HG02852 (cell line): ENCODE results near the gene FLNA.
"Not testable (repeated sequence)": the region's sequence is repeated elsewhere in the genome, so short reads cannot be mapped to it uniquely, and the experiment has no call there.

Source experiments
- ATAC-seq: cut with Tn5 transposase; IDR thresholded peaks from one replicate; pipeline ENCODE4 v1.9.1; 2021; ENCODE audit warnings: mild to moderate bottlenecking, moderate library complexity; ENCODE audit not compliant: unreplicated experiment

The FLNA gene

DNA sequence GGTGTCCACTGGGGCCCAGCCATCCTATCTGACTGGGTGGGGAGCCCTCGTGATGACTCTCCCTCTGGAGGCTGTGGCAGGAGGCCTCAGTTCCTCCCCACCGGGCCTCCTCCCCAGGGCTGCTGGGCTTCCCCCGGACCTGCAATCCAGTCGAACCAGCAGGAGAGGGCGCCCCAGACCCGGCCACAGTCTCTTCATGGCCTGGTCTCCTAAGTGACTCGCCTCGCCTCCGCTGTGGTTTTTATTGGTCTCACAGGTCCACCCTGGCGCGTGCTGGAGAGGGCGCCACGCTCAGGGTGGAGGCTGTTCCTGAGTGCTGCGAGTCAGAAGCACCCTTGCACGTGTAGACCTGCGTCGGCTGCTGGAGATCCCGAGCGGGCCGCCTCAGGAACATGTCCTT lies 30.8 kb downstream of the FLNA start:
- ATAC-seq: not testable (repeated sequence)

DNA sequence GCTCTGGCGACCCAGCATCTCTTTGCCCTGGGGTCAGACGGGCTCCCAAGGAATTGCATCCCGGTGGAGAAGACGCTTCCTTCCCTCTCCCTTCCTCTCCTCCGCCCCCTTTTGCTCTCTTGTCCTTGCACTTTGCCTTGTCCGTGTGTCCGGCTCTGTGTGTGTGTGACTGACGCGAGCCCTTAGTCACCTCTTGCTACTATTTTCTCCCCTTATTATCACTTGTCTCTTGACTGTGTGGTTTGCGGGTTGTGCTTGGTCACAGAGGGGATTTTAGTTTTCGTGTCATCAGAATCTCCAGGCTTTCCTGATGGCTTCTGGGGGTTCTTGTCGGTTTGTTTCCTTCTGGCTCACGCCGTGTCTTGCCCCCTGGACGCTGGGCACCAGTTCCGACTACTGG lies 31.4 kb downstream of the FLNA start:
- not testable (repeated sequence) for ATAC-seq

DNA sequence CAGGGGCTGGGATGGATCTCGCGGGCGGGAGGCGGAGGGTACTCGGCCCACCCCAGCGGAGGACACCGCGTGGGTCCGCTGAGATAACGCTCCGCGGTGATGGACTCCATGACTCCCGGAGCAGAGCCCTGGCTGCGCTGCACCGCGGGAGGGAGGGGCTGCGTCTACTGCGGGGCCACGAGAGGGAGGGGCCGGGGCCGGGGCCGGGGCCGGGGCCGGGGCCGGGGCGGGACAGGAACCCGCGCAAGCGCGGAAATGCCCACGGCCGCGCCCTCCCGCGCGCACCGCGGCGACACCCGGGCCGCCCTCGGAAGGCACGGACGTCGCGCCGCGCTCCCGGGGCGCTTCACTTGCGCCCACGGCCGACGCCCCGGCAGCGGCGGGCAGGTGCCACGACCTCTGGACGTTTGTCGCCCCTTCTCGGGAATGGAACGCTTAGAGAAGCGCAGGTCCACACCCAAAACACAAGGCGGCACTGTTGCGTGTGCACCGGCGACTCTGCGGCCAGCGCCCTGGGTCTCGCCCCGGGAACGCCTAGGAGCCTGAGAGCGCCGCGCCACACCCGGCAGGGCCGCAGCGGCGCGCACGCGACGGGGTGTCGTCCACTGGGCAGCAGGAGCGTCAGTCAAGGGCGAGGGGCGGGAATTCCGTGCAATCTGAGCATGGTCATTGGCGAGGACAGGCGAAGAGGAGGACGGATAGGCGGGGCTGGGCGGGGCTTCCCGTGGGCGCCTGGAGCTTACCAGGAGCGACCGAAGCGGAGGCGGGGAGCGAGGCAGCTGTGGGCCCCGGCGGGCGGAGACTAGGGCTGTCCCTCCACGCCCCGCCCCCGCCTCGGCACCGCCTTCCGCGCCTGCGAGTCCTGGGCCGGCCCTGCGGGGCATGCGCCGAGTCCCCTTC lies 32.8 kb downstream of the FLNA start:
- ATAC-seq: peak; percentile 65

DNA sequence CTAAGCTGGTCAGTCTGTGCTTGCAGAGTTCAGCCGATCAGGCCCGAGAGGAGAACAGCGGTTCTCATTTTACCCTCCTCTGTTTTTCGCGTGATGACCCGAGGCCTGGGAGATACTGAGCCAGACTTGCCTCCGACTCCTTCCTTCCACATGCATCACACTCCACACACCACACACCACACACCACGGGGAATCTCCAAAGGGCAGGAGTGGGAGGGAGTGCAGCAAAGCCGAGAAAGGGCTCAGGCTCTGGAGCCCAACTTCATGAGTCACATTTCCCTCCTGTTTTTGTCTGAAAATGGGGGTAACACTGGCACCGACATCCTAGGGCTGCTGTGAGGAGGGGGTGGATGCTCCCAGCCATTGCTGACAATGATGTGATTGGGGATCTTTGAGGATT lies 39.9 kb downstream of the FLNA start:
- ATAC-seq: no peak

DNA sequence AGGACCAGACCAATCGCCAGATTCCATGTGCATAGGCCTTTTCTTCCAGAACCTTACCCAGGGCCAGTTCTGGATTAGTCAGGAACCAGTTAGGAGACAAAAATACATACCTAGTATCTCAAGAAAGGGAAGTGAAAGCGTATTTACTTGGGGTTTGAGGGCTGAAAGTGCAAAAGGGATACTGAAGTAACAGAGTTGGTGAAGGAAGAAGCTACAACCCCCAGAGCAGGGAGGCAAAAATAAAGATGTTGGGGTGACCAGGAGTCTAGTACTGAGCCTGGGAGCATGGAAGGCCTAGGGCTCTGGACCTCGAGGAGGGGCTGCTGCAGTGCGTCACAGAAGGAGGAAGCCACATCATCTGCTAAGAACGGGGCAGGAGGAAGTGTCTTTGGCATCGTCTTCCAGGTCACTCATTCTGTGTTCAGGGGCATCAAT lies 40.6 kb downstream of the FLNA start:
- ATAC-seq: peak; percentile 86

DNA sequence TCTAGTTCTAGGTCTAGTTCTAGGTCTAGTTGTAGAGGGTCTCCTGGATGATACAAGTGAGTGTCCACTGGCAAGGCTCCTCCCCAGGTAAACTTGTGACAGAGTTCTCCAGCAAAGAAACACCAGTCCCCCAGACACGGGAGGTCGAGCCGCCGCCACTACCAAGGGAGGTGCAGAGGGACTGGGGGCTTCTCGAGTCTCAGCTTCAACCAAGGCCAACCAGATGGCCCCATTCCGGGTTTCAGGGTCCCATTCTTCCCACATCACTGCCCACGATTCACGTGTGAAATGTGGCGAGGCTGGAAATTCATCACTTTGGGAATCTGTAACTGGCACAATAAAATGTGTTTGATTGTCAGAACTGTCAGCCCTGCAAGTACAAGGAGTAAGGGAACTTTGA lies 41.3 kb downstream of the FLNA start:
- no peak for ATAC-seq

DNA sequence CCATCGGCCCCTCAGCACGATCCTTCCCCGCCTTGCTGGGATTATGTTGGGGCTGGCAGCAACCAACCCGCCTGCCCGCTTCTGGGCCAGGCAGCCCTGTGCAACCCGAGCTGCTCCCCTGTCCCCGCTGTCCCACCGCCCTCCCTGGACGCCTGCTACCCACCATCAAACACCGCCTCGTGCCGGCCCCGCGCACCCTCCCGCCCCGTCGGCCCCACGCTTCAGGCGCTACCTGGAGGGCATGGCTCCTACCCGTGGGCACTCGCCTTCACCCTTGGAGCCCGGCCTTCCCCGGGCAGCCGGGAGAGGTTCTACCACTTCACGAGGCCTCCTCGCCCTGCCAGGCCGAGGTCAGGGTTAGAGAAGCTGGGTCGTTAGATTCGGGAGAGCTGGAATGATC lies 41.9 kb downstream of the FLNA start:
- no peak for ATAC-seq

DNA sequence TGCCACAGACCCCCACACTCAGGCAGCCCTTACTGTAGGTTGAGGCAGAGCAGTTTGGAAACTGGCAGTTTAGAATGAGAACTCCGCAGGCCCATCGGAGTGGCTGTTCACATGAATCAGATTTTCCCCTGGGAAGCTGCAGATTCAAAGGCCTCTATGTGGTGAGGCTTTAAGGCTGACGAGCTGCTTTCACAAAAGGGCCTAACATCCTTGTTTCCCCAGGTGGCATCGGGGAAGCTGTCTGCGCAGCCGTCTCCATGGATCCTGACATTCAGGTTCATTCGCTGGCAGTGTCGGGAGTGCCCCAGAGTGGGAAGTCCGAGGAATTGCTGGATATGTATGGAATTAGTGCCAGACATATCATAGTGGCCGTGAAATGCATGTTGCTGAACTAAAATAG lies 45.1 kb downstream of the FLNA start:
- no peak for ATAC-seq

DNA sequence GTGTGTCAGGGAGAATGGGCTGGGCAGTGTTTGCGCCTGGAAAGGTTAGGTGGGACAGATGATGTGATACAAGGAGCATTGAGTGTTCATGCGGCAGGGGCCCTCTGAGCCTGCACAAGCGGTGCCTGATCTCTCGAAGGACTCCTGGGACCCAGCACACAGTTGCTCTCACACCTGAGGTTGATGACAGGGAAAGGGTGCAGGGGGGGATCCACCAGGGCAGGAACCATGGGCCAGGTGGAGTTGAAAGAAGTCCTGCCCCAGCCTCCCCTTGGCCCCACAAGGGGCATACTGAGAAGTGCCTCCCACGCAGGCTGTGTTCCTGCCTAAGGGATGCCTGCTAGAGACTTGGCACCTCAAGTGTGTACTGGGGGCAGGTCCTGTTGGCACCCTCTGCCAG lies 45.8 kb downstream of the FLNA start:
- ATAC-seq: no peak

DNA sequence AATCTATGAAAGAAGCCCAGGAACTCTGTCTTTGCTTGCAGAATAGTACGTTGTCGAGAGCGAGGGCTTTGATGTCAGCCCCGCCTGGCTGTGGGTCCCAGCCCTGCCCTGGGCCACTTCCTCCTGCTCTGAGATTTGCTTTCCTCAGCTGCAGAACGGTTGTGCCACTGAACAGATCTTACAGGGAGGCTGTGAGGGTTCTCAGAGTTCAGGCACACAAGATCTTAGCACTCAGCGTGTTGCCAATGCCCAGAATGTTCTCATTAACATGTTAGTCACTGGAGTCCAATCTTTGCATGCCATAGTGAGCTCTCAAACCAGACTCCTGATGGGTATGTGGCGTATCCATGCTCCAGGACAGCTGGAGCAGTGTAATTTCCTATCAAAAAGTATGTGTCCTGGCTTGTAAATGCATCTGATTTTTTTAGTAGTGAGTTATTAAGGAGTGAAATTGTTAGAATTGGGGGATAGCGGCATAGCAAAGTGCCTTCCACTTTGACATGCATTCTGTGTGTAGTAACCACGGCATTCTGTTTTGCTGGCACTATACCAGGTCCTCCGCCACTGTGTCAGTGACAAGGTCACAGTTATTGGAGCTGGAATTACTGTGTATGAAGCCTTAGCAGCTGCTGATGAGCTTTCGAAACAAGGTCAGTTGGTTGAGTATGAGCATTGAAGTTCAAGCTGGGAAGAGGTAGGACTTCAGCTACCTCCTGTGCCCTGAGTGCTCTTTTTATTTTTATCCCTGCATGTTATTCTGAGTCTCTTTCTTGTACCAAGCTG lies 47.2 kb downstream of the FLNA start:
- ATAC-seq: no peak

DNA sequence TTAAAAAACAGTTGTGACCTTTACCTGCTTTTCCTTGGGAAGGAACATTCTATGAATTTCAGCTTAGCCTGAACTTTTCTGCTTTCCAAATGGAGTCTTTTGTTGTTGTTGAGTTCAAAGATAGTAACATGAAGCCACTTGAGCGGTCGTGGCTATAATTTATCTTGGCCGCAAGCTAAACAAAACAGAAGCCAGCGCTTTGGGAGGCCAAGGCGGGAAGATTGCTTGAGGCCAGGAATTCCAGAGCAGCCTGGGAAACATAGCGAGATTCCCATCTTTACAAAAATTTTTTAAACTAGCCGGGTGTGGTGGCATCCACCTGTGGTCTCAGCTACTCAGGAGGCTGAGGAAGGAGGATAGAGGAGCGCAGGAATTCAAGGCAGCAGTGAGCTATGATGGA lies 48.9 kb downstream of the FLNA start:
- no peak for ATAC-seq

DNA sequence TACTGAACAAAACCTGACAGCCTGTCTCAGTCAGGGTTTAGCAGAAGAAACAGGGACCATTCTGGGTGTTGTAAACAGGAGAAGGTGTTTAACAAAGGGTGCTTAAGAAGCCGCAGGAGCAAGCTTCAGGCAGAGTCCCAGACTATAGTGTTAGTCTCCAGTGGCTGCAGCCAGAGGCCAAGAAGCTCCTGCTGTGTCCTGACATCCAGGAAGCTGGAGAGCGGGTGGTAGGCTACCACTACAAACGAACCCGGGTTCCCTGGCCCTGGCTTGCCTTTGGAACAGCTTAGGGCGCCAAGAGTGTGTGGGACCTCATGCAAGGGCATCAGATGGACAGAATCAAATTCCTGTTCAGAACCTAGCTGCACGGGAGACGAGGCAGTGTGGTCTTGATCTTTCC lies 50.9 kb downstream of the FLNA start:
- ATAC-seq: no peak

DNA sequence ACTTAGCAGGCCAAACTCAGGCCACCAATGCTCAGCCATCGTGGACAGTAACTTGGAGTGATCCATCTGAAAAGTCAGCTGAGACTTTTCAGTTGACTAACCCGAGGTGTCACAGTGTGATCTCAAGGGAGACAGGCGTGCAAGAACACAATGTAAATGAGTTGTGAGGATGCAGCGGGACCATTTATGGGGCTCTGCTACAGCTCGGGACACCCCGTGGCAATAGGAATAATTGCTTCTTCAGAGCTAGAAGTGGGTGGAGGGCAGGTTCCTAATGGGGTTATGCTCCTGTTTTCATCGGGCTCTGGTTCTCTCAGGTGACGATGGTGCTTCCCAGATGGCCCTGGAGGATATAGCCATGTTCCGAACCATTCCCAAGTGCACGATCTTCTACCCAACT lies 51.5 kb downstream of the FLNA start:
- no peak for ATAC-seq

DNA sequence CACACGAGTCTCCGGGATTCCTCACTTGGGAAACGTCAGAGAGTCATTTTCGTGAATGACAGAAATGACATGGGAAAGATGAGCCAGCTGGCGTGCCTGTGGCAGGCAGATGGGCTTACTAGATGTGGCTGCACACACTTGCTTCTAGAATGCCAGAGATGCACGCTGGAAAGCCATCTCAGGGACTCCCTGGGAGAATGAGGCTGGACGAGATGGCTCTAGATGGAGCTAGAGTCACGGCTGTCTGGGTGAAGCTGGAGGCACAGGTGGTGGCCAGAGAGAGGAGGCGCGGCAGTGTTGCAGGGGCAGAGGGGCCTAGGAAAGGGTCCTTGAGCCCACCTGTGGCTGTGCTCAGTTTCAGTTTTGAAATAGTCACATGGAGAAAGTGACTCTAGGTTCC lies 52.8 kb downstream of the FLNA start:
- no peak for ATAC-seq

DNA sequence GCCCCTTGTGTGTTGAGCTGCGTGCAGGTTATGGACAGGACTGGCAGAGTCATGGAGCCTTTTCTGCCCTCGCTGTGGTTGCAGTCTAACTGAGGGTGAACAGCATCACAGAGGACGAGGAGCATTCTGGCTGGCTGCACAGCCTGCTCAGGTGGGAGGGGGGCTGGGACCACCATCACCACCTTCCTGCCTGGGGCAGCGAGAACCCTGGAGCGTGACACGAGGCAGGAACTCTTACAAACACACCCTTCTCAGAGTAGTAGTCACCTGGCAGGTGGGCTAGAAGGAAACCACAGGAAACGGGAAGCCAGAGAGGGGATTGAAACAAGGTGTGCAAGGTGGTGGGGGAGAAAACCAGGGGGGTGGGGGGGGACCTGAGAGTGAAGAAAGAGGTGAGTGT lies 53.3 kb downstream of the FLNA start:
- ATAC-seq: no peak

DNA sequence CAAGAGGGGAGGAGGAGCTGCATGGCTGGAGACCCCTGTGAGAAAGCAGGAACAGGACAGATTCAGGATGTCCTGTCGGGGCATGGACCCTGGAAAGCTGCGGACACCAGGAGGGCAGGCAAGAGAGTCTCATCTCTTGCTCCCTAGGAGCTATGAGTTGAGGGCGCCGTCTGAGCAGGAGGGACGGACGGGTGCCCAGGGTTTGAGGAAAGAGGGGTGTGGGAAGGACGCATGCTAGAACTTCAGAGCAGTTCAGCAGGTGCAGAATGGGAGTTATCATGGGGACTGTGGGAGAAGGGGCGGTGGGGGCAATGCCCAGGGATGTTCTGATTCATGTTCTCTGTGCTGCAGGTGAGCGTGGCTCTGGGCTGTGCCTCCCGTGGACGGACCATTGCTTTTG lies 54.0 kb downstream of the FLNA start:
- ATAC-seq: no peak

DNA sequence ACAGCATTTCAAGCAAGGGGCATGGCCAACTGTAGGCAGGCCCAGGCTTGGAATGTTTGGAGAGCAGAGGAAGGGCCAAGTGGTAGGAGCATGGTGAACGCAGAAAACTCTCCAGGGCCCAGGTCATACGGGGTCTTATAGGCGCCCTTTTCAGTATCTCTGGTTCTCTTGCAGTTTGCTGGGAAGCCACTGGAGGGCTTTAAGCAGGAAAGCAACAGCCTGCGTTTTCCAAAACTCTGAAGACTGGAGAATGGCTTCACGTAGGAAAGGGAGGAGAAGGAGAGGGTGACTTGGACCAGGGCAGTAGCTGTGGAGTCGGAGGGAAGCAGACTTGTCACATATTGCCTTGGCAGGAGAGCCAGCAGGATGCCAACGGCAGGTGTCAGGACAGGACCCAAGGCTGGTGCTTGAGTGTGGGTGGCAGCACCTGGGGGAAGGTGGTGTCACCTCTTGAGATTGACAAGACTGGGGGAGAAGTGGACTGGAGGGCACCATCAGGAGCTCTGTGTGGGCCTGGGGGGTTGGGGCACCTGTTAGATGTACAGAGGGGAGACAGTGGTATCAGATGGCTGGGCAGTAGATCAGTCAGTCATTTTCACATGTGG lies 56.9 kb downstream of the FLNA start:
- no peak for ATAC-seq

DNA sequence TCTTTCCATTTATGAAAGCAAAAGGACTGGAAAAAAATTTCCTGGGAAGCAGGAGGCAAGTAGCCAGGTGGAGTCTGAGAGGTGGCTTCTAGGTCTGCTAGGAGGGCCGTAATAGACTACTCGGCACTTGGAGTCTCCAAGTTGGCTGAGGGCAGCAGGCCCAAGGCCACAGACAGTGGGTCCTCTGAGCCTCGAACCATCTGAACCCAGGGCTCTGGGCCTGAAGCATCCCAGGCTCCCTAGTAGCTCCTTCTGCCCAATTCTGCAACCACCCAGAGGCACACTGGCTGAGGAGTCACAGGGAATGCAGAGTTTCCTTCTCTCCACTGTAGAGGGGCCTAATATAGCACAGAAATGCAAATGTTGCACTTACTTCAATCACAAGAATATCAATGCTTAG lies 59.0 kb downstream of the FLNA start:
- ATAC-seq: no peak

DNA sequence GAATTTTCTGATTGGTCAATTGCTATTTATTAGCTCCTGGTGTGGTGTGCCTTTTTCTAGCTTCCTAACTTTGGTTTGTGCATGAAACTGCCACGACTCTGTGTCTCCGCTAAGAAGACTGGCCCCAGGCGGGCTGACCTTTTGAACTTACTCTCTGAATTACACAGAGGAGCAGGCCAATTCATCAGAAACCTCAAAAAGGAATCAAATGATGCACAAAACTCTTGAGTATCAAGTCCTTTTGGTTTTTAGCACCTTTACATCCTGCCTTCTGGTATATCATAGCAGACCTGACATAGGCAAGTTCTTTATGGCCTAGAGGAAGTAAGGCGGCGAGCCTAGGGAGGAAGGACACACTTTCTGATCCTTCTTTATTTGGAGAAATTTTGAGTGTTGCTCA lies 61.3 kb downstream of the FLNA start:
- ATAC-seq: no peak

DNA sequence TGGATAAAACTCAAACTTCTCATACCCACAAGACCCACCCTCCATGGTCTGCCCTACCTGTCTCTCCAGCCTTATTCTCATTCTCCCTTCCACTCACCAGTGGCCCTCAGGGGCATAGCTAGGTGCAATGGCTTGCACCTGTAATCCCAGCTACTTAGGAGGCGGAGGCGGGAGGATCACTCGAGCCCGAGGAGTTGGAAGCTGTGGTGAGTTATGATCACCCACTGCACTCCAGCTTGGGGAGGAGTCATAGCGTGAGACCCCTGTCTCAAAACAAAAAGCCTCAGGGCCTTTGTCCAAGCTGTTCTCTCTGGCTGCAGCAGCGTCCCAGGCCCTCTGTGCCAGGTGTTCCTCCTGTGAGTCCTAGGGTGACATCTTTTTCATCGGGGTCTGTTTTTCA lies 62.3 kb downstream of the FLNA start:
- ATAC-seq: no peak

DNA sequence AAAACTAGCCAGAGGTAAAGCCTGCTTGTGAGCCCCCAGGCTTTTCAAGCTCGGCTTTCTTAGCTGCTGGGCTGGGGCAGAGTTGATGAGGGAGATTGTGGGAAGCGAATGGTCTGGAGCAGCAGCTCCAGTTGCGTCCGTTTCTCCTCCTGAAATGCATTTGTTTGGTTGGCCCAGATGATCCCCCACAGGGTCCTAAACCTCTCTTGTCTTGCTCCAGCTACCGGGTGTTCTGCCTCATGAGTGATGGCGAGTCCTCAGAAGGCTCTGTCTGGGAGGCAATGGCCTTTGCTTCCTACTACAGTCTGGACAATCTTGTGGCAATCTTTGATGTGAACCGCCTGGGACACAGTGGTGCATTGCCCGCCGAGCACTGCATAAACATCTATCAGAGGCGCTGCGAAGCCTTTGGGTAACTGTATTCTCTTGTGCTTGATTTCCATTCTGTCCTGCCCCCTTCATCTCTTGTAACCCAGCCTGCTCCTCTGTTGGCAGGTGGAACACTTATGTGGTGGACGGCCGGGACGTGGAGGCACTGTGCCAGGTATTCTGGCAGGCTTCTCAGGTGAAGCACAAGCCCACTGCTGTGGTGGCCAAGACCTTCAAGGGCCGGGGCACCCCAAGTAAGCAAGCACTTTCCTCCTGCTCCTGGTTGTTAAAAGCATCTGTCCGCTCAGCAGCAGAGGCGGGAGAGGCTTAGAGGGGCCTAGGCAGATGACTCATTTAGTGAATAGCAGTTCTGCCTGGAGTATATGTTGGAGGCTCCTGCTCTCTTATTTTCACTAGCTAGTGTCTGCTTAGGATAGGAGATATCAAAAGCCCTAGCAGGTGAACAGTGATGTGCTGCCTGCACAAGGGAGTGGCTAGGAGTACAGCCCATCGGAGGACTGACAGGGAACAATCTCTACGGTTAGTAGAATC lies 63.6 kb downstream of the FLNA start:
- no peak for ATAC-seq
